Measurements from ENCODE around the gene ZNF599. TPM values are rescaled to one million over a fixed set of nuclear protein-coding genes. Genes with fewer than 3 reads are reported as not detected.

The ZNF599 gene
- total RNA-seq, 1 donor from 2014 or later = 5.7 TPM

DNA sequence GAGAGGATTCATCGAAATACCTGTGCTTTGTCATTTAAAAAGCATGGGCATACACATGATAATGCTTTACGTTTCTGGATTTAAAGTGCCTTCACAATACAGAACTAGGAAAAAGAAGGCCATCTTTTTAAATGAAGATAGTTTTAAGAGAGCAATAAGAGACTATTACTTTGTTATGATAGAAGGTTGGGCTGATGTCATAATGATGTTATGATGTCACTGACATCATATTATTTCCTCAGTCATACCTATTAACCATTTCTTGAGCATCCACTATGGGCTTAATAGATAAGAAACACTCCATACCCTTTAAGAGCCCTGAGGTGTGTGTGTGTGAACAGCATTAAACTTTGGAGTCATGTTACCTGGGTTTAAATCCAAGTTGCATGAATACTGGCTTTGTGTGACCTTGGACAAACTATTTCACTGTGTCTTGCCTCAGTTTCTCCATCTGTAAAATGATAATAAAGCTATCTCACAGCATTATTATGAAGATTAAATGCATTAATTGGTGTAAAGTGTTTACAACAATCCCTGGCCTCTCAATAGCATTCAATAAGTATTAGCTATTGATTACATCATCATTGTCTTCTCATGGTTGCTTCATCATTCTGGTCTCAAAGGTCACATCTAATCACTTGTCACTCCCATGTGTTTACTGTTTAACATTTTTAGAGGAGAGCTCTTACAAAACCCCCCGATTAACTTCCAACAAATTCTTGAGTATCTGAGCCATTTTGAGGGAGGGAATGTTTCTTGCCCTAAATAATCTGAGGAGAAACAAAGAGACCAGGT is 27.9 kb downstream of the ZNF599 start:
- Histone ChIP-seq H3K4me2 (ENCODE audit: low read length) (no peak overlapping the region), H3K4me3 (ENCODE audit: insufficient read depth, low read depth, low read length) (no peak overlapping the region), H4K20me1 (ENCODE audit: insufficient read depth, low read length) (no peaks in the 10 kb centered on the region), H3K79me2 (ENCODE audit: insufficient read depth, low read length) (no peaks in the 10 kb centered on the region), H3K36me3 (ENCODE audit: insufficient read depth, low read length) (peaks cover 3% of the 10 kb centered on the region), H3K27ac (ENCODE audit: low read depth, low read length) (no peak overlapping the region), H3K9ac (ENCODE audit: low read length) (no peak overlapping the region), H3K9me3 (ENCODE audit: insufficient read depth, low read depth, low read length) (peaks cover 17% of the 10 kb centered on the region), H2AFZ (ENCODE audit: low read depth, low read length) (no peak overlapping the region), H3K27me3 (ENCODE audit: insufficient read depth, low read length) (no peaks in the 10 kb centered on the region), H3K4me1 (ENCODE audit: insufficient read depth, low read length) (no peaks in the 10 kb centered on the region)
- FAIRE-seq (no peak), DNase-seq (ENCODE audit: low read depth) (no peak)
- H3K36me3 Mint-ChIP-seq (ENCODE audit: low read depth, unreplicated experiment) = peaks cover 42% of the 10 kb centered on the region
- no peaks in the 10 kb centered on the region for H3K4me1 Mint-ChIP-seq (ENCODE audit: low read depth, unreplicated experiment)
- no peak for TF ChIP-seq EZH2 (IDR thresholded peaks at IDR 0.05; ENCODE audit: insufficient read depth, low read length)
- TF ChIP-seq, protein P1, sequence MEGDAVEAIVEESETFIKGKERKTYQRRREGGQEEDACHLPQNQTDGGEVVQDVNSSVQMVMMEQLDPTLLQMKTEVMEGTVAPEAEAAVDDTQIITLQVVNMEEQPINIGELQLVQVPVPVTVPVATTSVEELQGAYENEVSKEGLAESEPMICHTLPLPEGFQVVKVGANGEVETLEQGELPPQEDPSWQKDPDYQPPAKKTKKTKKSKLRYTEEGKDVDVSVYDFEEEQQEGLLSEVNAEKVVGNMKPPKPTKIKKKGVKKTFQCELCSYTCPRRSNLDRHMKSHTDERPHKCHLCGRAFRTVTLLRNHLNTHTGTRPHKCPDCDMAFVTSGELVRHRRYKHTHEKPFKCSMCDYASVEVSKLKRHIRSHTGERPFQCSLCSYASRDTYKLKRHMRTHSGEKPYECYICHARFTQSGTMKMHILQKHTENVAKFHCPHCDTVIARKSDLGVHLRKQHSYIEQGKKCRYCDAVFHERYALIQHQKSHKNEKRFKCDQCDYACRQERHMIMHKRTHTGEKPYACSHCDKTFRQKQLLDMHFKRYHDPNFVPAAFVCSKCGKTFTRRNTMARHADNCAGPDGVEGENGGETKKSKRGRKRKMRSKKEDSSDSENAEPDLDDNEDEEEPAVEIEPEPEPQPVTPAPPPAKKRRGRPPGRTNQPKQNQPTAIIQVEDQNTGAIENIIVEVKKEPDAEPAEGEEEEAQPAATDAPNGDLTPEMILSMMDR (IDR thresholded peaks at IDR 0.05; ENCODE audit: insufficient read depth, low read depth, low read length) = no peak
- no peaks in the 10 kb centered on the region for H3K27me3 Mint-ChIP-seq (ENCODE audit: low read depth, unreplicated experiment)
- H3K9me3 Mint-ChIP-seq (ENCODE audit: unreplicated experiment) = peaks cover 37% of the 10 kb centered on the region
- H3K27ac Mint-ChIP-seq (ENCODE audit: unreplicated experiment) = no peak overlapping the region
- no peak overlapping the region for H3K4me3 Mint-ChIP-seq (ENCODE audit: unreplicated experiment)

DNA sequence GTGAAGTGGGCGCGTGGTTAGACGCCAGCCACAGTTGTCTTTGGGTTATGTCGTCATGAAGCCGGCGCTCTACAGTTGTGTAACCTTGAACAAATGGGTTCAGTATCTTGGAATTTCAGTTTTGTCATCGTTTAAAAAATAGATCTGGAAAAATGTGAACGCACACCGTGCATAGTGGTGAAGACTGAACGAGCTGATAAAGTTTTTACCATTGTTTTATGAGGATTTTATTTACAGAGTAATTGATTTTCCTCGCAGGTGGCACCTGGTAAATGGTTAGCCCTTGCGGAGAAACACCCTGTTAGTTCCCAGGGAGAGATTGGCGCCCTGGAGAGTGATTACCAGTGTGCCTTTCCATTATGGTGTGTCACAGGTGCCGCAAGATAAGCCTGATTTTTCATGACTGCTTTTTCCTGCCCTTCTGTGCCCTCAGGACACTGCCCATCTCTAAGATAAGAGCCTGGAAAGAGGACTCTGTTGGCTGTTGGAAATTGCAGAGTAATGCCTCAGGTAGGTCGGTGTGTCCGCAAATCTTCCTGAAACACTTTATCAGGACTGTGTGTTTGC is 38.4 kb downstream of the ZNF599 start:
- DNase-seq (ENCODE audit: low read depth) (peak; percentile 83), FAIRE-seq (no peak)
- Histone ChIP-seq H3K27me3 (ENCODE audit: insufficient read depth, low read length) (no peaks in the 10 kb centered on the region), H4K20me1 (ENCODE audit: insufficient read depth, low read length) (no peaks in the 10 kb centered on the region), H3K4me1 (ENCODE audit: insufficient read depth, low read length) (peaks cover 9% of the 10 kb centered on the region), H2AFZ (ENCODE audit: low read depth, low read length) (peak overlapping the region; percentile 97), H3K27ac (ENCODE audit: low read depth, low read length) (peak overlapping the region; percentile 95), H3K9ac (ENCODE audit: low read length) (peak overlapping the region; percentile 91), H3K4me2 (ENCODE audit: low read length) (peak overlapping the region; percentile 99), H3K36me3 (ENCODE audit: insufficient read depth, low read length) (peaks cover 4% of the 10 kb centered on the region), H3K9me3 (ENCODE audit: insufficient read depth, low read depth, low read length) (peaks cover 14% of the 10 kb centered on the region), H3K79me2 (ENCODE audit: insufficient read depth, low read length) (peaks cover 3% of the 10 kb centered on the region), H3K4me3 (ENCODE audit: insufficient read depth, low read depth, low read length) (peak overlapping the region; percentile 85)
- TF ChIP-seq, protein P1 (IDR thresholded peaks at IDR 0.05; ENCODE audit: insufficient read depth, low read depth, low read length) = no peak
- no peak for TF ChIP-seq EZH2 (IDR thresholded peaks at IDR 0.05; ENCODE audit: insufficient read depth, low read length)
- peaks cover 26% of the 10 kb centered on the region for H3K36me3 Mint-ChIP-seq (ENCODE audit: low read depth, unreplicated experiment)
- peak overlapping the region; percentile 97 for H3K4me3 Mint-ChIP-seq (ENCODE audit: unreplicated experiment)
- peak overlapping the region; percentile 95 for H3K27ac Mint-ChIP-seq (ENCODE audit: unreplicated experiment)
- H3K9me3 Mint-ChIP-seq (ENCODE audit: unreplicated experiment) = peaks cover 20% of the 10 kb centered on the region
- H3K4me1 Mint-ChIP-seq (ENCODE audit: low read depth, unreplicated experiment) = peaks cover 6% of the 10 kb centered on the region
- no peaks in the 10 kb centered on the region for H3K27me3 Mint-ChIP-seq (ENCODE audit: low read depth, unreplicated experiment)

All from astrocyte (in vitro differentiated cells and primary cell).